GM18873 (cell line): ENCODE results near the gene CLCF1.
"Not testable (repeated sequence)": the region's sequence is repeated elsewhere in the genome, so short reads cannot be mapped to it uniquely, and the experiment has no call there.

ENCODE experiments used
- ATAC-seq: cut with Tn5 transposase; IDR thresholded peaks from one replicate; pipeline ENCODE4 v1.9.1; 2021; ENCODE audit warnings: mild to moderate bottlenecking, moderate library complexity, moderate number of reproducible peaks; ENCODE audit not compliant: unreplicated experiment, low FRiP score

Gene CLCF1

DNA sequence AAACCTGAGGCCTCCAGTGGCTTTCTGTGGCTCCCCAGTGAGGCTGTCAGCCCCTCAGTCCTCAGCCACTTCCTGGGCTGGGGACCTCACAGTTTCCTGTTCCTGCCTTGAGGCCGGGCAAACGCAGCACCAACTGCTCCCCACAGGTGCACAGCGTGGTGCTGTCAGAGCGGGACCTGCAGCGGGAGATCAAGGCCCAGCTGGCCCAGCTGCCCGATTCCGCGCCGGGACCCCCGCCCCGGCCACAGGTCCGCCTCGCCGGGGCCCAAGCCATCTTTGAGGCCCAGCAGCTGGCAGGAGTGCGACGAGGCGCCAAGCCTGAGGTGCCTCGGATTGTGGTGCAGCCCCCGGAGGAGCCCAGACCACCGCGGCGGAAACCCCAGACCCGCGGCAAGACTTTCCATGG is 35.9 kb upstream of the CLCF1 start:
- ATAC-seq: peak; percentile 42

DNA sequence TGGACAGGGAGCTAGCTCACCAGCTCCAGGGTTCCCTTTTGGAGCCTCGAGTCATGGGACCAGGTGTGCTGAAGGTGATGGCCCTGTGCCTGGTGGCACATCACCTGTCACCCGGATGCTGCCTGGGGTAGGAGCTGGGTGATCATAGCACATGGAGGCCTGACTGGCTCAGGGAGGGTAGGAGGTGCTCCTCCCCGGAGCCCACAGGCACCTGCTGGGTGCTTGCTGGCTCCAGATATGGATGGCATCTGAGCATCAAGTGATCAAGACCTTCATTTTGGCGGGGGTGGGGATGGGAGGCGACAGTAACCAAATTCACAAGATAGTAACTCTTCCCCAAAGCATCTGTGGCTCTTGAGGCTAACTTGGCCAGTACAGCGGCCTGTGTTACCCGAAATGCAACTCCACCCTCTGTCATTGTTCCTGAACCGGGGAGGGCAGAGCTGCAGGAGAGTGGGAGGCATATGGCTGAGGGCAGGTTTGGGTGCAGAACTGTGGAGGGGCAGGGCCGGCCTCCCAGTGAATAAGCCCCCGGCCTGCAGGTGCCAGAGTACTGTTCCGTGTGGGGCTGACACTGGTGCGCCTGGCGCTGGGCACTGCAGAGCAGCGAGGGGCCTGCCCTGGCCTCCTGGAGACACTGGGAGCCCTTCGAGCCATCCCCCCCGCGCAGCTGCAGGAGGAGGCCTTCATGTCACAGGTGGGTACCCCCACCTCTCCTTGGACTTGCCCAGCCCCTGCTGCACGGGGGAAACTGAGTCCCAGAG is 35.2 kb upstream of the CLCF1 start:
- ATAC-seq: peak; percentile 12

DNA sequence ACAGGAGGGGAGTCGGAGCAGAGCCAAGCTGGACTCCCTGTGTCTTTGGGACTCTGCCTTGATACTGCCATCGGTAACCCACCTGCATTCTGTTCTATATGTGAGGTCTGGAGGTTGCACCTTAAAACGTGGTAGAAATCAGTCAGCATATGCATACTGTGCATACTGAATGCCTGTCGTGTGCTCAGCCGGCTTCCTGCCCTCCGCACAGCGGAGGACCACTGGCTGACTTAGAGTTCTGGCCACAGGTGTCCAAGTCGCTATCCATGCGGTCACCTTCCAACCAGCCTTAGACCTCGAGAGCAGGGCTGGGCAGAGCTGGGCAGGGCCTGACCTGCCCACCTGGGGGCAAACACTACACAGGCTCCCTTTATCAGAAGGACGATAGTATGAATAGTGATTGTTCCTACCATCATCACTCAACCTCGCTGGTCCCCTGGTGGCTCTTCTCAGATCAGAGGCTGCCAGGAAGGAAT is 34.3 kb upstream of the CLCF1 start:
- no peak for ATAC-seq

DNA sequence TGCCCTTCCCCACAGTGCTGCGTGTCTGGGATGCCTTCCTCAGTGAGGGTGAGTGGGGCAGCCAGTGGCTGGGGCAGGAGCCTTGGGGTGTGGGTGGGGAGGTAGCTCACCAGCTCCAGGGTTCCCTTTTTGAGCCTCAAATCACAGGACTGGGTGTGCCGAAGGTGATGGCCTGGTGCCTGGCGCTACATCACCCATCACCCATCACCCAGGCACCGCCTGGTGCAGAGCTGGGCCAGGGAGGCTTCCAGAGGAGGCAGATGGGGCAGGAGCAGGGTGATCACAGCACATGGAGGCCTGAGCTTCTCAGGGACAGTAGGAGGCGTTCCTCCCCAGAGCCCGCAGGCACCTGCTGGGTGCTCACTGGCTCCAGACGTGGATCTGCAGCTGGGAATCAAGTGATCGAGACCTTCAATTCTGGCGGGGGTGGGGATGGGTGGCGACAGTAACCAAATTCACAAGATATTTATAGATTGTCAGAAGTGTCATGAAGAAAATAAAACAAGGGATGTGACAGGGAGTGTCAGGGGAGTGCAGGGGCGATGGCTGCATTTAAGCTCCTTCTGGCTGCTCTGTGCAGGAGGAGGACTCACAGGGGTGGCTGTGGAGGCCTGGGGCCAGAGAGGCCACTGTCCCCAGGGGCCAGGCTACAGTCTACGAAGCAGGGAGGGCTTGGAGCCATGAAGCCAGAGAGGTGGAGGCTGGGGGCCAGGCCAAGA is 33.7 kb upstream of the CLCF1 start:
- ATAC-seq: no peak

DNA sequence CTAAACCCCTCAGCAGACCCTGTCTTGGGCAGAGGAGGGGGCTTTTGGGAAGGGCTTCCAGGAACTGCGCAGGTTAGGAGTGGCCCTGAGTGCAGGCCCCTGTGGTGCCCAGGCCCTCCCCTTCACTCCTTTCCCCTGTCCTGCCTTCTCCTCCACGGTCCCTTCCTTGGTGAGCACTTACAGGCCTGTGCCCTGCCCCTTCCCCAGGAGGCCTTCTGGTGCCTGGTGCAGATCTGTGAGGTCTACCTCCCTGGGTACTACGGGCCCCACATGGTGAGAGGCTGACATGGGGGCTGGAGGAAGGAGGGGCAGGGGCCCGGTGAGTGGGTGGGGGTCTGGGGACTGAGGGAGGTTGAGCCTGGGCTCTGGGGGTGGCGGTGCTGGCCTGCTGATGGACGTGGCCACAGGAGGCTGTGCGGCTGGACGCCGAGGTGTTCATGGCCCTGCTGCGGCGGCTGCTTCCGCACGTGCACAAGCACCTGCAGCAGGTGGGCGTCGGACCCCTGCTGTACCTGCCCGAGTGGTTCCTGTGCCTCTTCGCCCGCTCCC is 33.1 kb upstream of the CLCF1 start:
- ATAC-seq: no peak

DNA sequence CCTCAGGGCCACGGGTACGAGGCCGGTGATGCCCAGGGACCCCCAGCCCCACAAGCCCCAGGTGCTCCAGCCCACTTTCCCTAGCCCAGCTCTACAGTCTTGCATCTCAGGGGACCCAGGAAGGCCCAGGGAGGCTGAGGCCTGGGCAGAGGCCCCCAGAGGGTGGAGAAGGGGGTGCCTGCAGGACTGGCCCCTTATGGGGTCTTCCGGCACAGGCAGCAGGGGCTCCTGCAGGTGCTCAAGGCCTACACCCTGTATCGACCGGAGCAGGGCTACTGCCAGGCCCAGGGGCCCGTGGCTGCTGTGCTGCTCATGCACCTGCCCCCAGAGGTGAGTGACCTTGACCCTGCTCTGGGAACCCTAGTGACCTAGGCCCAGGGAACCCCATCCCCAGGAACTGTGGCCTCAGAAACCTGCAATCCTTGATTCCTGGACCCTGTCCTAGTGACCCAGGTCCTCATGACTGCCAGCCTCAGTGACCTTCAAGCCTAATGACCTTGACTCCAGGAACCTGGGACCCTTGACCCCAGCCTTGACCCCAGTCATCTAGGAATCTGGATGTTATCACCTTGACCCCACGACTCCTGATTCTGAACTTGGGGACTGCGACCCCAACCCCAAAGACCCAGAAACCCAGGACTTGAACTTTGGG is 32.4 kb upstream of the CLCF1 start:
- ATAC-seq: no peak

DNA sequence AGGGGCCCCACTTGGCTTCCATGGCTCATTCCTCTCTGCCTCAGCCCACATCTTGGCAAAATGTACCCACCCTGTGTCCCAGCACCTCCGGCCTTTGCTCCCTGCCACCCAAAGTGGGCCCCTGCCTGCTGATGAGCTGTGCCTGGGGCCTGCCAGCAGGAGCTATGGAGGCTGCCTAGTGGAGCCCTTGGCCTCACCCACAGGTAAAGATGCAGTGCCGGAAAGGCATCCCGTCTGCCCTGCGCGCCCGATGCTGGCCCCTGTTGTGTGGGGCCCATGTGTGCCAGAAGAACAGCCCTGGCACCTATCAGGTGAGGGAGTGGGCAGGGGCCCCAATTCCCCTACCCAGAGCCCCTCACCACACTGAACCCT is 31.8 kb upstream of the CLCF1 start:
- no peak for ATAC-seq

DNA sequence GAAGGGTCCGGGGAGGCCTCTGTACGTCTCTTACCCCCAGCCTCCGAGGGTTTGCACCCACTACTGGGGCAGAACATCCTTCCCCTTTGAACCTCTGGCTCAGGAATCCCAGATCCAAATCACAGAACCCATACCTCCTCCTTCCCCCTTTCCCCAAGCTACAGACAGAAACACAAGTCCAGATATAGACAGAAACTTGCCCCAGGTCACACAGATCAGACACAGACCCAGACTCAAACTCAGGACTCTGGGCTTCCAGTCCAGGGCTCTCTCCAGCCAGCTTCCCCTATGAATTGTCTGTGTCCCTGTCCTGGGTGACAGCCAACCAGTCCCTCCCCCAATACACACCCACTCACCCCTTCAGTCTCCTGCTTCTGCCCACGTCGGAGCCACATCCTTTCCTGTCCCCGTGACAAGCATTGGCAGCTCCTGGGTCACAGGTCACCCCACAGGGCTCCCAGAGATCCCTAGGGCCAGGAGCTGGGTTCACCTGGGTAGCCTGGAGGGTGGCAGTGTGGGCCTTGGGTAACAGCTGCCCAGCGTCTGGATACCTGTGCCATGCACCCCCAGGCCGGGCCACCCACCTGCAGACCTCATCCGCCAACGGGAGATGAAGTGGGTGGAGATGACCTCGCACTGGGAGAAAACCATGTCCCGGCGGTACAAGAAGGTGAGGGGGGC is 31.3 kb upstream of the CLCF1 start:
- ATAC-seq: no peak

DNA sequence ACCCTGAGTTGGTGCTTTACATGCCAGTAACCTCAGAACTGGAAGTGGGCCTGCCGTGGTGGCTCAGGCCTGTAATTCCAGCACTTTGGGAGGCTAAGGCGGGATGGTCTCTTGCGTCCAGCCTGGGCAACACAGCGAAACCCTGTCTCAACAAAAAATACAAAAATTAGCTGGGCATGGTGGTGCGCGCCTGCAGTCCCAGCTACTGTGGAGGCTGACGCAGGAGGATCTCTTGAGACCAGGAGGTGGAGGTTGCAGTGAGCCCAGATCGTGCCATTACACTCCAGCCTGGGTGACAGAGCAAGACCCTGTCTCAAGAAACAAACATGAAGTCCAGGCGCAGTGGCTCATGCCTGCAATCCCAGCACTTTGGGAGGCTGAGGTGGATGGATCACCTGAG is 29.7 kb upstream of the CLCF1 start:
- ATAC-seq: not testable (repeated sequence)

DNA sequence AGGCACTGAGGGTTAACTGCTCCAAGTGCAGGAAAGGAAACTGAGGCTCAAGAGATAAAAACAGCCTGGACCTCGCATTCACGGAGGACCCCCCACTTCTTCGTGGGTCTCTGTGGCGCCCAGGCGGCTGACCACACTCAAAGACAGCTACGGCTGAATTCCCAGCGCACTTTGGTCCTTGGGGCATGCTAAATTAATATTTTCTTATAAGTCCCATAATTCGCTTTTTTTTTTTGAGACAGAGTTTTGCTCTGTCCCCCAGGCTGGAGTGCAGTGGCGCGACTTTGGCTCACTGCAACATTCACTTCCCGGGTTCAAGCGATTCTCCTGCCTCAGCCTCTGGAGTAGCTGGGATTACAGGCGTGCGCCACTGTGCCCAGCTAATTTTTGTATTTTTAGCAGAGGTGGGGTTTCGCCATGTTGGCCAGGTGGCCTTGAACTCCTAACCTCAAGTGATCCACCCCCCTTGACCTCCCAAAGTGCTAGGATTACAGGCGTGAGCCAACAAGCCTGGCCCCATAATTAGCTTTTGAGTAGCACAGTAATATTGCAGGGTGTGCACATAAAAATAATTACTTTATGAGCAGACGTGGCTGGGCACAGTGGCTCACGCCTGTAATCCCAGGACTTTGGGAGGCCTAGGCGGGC is 28.9 kb upstream of the CLCF1 start:
- ATAC-seq: not testable (repeated sequence)

DNA sequence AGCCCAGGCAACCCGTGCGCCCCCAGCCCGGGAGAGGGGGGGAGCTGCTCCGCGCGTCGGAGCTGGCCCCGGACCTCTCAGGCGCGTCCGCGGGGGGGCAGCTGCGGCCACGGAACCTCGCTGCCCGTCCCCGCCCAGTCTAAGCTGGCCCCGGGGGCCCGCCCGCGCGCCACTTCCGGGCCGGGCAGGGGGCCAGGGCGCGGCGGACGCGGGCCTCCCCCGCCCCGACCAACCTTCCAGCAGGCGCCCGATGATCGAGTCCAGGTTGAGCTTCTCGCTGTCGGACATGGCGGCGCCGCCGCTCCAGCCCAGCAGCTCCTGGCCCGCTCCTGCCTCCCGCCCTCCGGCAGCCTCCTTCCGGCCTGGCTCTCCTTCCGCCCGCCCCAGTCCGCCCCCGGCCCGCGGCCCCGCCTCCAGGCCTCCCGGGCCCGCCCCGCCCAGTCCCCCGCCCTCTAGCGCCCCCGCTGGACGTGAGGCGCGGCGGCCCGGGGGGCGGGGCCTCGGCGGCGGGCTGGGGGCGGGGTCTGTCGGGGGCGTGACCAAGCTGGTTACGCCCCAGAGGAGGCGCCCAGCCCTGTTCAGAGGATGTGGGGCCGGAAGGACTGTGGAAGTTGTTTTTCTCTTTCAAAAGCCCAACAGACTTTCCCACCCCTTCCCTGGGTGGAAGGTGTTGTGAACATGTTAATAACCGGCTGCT is 28.2 kb upstream of the CLCF1 start, which contains the start of gene PPP1CA:
PPP1CA (minus strand) TSS at position 364 of the 697 bp plus-strand sequence; CDS start at position 288, 76 bp downstream.
- peak; percentile 43 for ATAC-seq

DNA sequence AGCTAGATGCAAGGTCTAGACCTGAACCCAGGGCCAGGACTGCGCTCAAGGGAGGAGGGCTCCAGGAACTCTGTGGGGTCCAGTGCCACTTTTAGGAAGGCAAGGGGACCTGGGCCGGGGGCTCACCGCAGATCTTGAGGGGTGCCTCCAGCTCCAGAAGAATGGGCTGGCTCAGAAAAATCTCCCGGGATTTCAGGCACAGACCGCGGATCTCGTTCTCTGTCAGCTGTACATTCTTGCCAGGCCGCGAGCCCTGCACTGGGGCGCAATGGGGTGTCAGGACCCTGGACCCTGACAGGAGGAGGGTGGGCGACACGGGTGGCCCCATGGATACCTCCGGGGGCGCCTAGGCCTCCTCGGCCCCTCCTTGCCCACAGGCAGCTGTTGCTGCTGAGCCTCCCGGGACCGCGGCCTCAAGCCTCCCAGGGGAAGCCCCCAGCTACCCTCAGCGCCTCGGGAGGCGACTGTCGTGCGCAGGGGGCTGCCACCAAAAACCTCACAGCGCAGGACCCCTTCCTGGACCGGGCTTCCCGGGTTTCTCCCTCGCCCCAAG is 27.6 kb upstream of the CLCF1 start:
- peak; percentile 24 for ATAC-seq

DNA sequence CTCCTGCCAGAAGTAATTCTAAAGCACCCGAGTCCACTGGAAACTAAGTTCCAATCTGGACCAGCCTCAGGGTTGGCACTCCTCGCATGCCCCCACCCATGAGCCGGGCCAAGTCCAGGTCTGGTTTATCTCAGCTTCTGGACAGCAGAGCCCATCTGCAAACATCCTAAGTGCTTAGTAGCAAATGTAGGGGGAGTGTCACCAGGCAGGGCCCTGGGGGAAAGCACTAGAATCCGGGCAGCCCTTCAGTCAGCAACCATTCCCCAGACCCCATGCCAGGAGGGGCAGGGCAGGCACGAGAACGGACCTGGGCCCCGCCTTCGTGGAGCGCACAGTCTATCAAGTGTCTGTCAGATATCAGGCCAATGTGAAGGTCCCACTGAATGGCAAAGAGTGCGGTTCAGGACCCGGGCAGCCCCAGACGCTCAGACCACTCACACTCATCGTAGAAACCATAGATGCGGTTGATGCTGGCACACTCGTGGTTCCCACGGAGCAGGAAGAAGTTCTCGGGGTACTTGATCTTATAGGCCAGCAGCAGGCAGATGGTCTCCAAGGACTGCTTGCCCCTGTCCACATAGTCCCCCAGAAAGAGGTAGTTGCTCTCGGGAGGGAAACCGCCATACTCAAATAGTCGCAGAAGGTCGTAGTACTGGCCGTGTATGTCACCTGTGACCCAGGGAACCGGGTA is 27.0 kb upstream of the CLCF1 start:
- no peak for ATAC-seq

DNA sequence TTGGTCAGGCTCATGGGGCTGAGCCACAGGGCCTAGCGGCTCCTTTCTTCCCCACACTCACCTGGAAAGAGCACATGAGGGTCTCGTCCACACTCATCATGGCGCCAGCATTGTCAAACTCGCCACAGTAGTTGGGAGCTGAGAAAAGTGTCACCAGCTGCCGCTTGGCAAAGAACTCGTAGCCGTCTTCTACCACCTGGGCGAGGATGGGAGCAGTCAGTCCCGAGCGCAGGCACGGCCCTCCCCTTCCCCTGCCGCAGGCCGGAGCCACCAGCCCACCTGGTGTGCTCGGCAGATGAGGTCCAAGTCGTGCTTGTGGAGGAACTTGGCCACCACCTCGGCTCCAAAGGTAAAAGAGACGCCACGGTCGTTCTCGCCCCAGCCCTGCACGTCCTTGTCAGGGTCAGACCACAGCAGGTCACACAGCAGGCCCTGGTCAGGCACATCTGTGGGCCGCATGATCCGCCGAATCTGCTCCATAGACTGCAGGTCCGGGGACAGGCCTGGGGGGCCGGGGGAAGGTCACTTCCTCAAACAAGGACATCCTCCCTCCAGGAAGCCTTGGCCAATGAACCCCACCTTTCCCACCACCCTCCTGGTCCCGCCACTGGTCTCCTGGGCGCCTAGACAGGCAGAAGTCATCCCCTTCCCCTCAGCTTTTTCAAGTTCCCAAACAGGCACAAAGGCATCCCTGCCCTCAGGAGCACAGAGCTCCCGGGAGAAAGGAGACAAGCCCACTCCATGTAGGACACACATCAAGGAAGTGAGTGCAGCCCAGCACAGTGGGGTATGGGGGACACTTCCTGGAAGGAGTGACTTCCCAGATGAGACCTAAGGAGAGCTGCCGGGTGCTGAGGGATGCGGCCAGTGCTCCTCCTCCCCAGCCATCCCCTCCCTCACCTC is 25.5 kb upstream of the CLCF1 start:
- no peak for ATAC-seq

DNA sequence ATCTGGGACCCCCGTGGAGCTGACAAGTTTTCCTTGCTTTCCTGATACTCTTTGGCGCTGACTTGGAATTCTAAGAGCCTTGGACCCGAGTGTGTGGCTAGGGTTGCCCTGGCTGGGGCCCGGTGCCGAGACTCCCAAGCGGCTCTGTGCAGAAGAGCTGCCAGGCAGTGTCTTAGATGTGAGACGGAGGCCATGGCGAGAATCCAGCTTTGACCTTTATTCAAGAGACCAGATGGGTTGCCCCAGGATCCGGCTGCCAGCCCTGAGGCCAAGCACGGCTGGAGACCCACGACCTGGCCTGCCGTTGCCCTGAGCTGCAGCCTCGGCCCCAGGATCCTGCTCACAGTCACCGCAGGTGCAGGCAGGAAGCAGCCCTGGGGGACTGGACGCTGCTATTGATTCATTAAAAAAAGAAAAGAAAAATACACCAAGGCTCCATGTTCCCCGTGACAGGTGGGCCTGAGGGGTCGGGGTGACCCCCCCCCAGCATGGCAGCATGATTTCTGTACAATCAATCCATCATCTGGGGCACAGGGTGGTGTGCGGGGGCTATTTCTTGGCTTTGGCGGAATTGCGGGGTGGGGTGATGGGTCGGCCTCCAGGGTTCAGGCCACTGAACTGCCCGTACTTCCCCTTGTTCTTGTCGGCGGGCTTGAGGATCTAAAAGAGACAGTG is 24.7 kb upstream of the CLCF1 start:
- no peak for ATAC-seq

DNA sequence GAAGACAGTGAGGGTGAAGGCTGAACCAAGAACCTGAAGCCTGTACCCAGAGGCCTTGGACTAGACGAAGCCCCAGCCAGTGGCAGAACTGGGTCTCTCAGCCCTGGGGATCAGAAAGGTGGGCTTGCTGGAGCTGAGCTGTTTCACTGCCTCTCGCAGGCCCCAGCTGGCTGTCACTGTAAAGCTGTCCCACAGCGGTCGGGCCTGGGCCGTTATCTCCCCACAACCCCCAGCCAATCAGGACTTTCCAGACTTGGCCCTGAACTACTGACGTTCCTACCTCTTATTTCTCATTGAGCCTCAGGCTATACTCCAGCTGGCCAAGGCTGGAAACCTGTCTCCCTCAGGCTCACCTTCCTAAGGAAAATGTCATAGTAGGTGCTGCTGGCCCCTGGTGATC is 24.1 kb upstream of the CLCF1 start:
- no peak for ATAC-seq
